ENCODE data around the gene ARHGDIB.

DNA sequence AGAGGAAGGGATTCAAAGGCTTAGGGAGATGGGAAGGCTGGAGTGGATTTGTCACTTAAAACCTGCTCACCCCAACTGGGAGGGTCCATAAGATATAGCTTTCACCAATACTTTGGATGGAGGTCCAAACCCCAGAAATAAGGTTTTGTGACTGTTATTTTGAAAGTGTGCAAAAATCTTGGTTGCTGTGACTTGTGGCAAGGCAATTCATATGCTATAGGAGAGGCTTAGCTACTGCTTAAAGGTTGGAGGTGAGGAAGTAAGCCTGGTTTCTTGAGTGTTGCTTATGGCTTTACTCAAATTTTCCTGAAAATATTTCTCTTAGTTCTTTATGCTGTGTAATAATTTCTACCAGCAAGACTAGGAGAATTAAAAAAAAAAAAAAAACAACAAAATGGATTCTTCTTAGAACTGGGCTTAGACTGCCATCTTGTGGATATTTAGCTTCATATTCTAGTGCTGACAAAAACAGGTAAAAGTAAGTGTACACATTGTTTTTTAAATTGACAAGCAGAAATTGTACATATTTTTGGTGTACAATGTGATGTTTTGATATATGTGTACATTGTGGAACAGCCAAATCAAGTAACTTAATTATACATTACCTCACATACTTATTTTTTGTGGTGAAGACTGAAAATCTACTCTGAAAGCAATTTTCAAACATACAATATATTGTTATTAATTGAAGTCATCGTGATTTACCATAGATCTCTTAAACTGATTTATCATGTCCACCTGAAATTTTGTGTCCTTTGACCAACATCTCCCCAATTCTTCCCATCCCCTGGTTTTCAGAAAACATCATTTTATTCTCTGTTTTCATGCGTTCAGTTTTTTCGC is 34.4 kb upstream of the ARHGDIB start:
- TF ChIP-seq, protein P1, sequence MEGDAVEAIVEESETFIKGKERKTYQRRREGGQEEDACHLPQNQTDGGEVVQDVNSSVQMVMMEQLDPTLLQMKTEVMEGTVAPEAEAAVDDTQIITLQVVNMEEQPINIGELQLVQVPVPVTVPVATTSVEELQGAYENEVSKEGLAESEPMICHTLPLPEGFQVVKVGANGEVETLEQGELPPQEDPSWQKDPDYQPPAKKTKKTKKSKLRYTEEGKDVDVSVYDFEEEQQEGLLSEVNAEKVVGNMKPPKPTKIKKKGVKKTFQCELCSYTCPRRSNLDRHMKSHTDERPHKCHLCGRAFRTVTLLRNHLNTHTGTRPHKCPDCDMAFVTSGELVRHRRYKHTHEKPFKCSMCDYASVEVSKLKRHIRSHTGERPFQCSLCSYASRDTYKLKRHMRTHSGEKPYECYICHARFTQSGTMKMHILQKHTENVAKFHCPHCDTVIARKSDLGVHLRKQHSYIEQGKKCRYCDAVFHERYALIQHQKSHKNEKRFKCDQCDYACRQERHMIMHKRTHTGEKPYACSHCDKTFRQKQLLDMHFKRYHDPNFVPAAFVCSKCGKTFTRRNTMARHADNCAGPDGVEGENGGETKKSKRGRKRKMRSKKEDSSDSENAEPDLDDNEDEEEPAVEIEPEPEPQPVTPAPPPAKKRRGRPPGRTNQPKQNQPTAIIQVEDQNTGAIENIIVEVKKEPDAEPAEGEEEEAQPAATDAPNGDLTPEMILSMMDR (IDR thresholded peaks at IDR 0.05; ENCODE audit: insufficient read depth, low read depth, low read length) = peak; percentile 63
- no peak for TF ChIP-seq EZH2 (IDR thresholded peaks at IDR 0.05; ENCODE audit: insufficient read depth, low read length)

All from astrocyte (in vitro differentiated cells and primary cell).